B cell (primary cell): ENCODE results near the gene OR4K14. TPM values are rescaled to one million over a fixed set of nuclear protein-coding genes. Genes with fewer than 3 reads are reported as not detected.

Experiments used
- ATAC-seq: fragments of 200-7000 bp; cut with Tn5 transposase; one replicate; pipeline ENCODE4 v1.10.0; 2021; ENCODE audit warnings: low read depth, mild to moderate bottlenecking, moderate number of reproducible peaks, moderate library complexity
- CTCF ChIA-PET: fragments of 350-600 bp; sonication (Branson Sonifier 250); formaldehyde crosslinking; loops from one replicate; lab custom pipeline; 2021; ENCODE audit warnings: antibody characterized with exemption, inconsistent platforms; lab: Charles Lee
- POLR2A ChIA-PET: fragments of 350-600 bp; sonication (Branson Sonifier 250); formaldehyde crosslinking; loops from one replicate; lab custom pipeline; 2021; ENCODE audit warnings: antibody characterized with exemption; lab: Charles Lee
- DNase-seq: peaks from one replicate; pipeline ENCODE4 v3.0.0; 2013
- H2AFZ ChIP-seq: 2 replicates; pipeline ENCODE4 v1.6.1; 2012; ENCODE audit warnings: mild to moderate bottlenecking, low read depth, low read length; ENCODE audit not compliant: insufficient read depth, poor library complexity, severe bottlenecking
- H3K27ac ChIP-seq, 2 donors: 1 replicate in 1 of 2; 2 replicates in 1 of 2; pipeline ENCODE4 v1.5.1; 2012 to 2013; ENCODE audit warnings: low read length in 2 of 2, mild to moderate bottlenecking in 2 of 2, moderate library complexity in 1 of 2
- H3K27me3 ChIP-seq, 4 experiments: fragments of 200-600 bp in 1 of 4; sonication (generic) in 1 of 4; replicated peaks in 1 of 4; 1 replicate in 2 of 4; 2 replicates in 2 of 4; pipeline versions ENCODE4 v1.6.1 to v1.7.0; 2013 to 2016; ENCODE audit warnings: low read length in 3 of 4, mild to moderate bottlenecking in 2 of 4, mixed read lengths in 1 of 4, moderate library complexity in 1 of 4; ENCODE audit not compliant: insufficient read depth in 4 of 4, control insufficient read depth in 3 of 4; ENCODE audit errors: control extremely low read depth in 1 of 4
- H3K36me3 ChIP-seq, 2 experiments: replicated peaks in 1 of 2; 1 replicate in 1 of 2; 2 replicates in 1 of 2; pipeline versions ENCODE4 v1.6.1 to v1.7.1; 2013; ENCODE audit warnings: low read length in 1 of 2; ENCODE audit not compliant: insufficient read depth in 2 of 2, control insufficient read depth in 1 of 2; ENCODE audit errors: control extremely low read depth in 1 of 2, extremely low read depth in 1 of 2
- H3K4me1 ChIP-seq, 2 donors: fragments of 200-600 bp in 1 of 2; sonication (generic) in 1 of 2; 1 replicate in 1 of 2; 2 replicates in 1 of 2; pipeline versions ENCODE4 v1.5.1 to v1.6.1; 2013 to 2017; ENCODE audit warnings: low read length in 2 of 2; ENCODE audit not compliant: control insufficient read depth in 2 of 2, insufficient read depth in 2 of 2
- H3K4me2 ChIP-seq: replicated peaks from 2 replicates; pipeline ENCODE3; 2012; ENCODE audit warnings: mild to moderate bottlenecking, low read depth, low read length; ENCODE audit not compliant: poor library complexity, severe bottlenecking
- H3K4me3 ChIP-seq, 5 experiments: fragments of 200-600 bp in 1 of 5; sonication (generic) in 1 of 5; 1 replicate in 3 of 5; 2 replicates in 2 of 5; pipeline versions ENCODE4 v1.5.1 to v1.7.0; 2011 to 2016; ENCODE audit warnings: low read length in 4 of 5, mild to moderate bottlenecking in 4 of 5, low read depth in 2 of 5, control low read depth in 1 of 5, moderate library complexity in 1 of 5; ENCODE audit not compliant: insufficient read depth in 1 of 5; ENCODE audit errors: control extremely low read depth in 1 of 5, extremely low read depth in 1 of 5
- H3K79me2 ChIP-seq: fragments of 200-600 bp; sonication (generic); one replicate; pipeline ENCODE4 v1.6.0; 2016; ENCODE audit warnings: low read length; ENCODE audit not compliant: control insufficient read depth, insufficient read depth
- H3K9ac ChIP-seq: fragments of 200-600 bp; sonication (generic); 2 replicates; pipeline ENCODE4 v1.6.1; 2017; ENCODE audit warnings: mild to moderate bottlenecking, low read length, moderate library complexity
- H3K9me3 ChIP-seq, 3 donors: one replicate each; pipeline versions ENCODE4 v1.6.1 to v1.7.1; 2013; ENCODE audit warnings: low read length in 2 of 3; ENCODE audit not compliant: control insufficient read depth in 2 of 3, insufficient read depth in 1 of 3; ENCODE audit errors: control extremely low read depth in 1 of 3
- H4K20me1 ChIP-seq: 2 replicates; pipeline ENCODE4 v1.6.0; 2012; ENCODE audit warnings: mild to moderate bottlenecking, low read length; ENCODE audit not compliant: insufficient read depth, control insufficient read depth, poor library complexity, severe bottlenecking
- H3K27ac Mint-ChIP-seq: one replicate; pipeline ENCODE4 v1.8.0; 2021; ENCODE audit warnings: mixed read lengths
- H3K27me3 Mint-ChIP-seq: one replicate; pipeline ENCODE4 v1.8.0; 2021; ENCODE audit warnings: mixed read lengths
- H3K4me1 Mint-ChIP-seq: one replicate; pipeline ENCODE4 v1.8.0; 2021; ENCODE audit warnings: mixed read lengths
- H3K4me3 Mint-ChIP-seq: one replicate; pipeline ENCODE4 v1.8.0; 2021; ENCODE audit warnings: mixed read lengths
- H3K9me3 Mint-ChIP-seq: one replicate; pipeline ENCODE4 v1.8.0; 2022; ENCODE audit warnings: mixed read lengths; ENCODE audit not compliant: insufficient read depth
- EZH2 ChIP-seq: IDR thresholded peaks from 2 replicates; pipeline ENCODE4 v1.6.1; 2012; ENCODE audit warnings: borderline replicate concordance, low read depth, mild to moderate bottlenecking, moderate library complexity, low read length; ENCODE audit not compliant: insufficient read depth, poor library complexity, severe bottlenecking
- WGBS: methylation state at CpG from one replicate; pipeline ENCODE4 v1.1.5; 2013; ENCODE audit warnings: missing lambda C conversion rate; ENCODE audit not compliant: insufficient coverage; 5-methylcytosine and 5-hydroxymethylcytosine counted together
- intact Hi-C: fragments of 100-400 bp; cut with micrococcal nuclease; formaldehyde crosslinking; loops from one replicate; pipeline ENCODE4 v1.10.0; 2022
- polyA plus RNA-seq: library from polyadenylated mRNA; depleted of rRNA; stranded (reverse); fragments of >200 nt; gene quantifications from 2 replicates; pipeline ENCODE4 v1.2.3, GENCODE V29; 2012
- total RNA-seq, 2 donors: library from RNA; stranded (reverse); fragments of 120-200 nt in 1 of 2; gene quantifications; 1 replicate in 1 of 2; 2 replicates in 1 of 2; pipeline versions ENCODE4 v1.2.3 to v1.2.4, GENCODE V29; 2013 to 2022
- TF ChIP-seq, protein P1 (sequence below): fragments of 200-600 bp; IDR thresholded peaks from one replicate; pipeline ENCODE4 v1.8.0; 2022; ENCODE audit warnings: antibody characterized with exemption, mild to moderate bottlenecking

The OR4K14 gene
- total and polyA plus RNA-seq, 2 donors (not counting 1 experiment from before 2014, with no cell fraction given) = not detected

DNA sequence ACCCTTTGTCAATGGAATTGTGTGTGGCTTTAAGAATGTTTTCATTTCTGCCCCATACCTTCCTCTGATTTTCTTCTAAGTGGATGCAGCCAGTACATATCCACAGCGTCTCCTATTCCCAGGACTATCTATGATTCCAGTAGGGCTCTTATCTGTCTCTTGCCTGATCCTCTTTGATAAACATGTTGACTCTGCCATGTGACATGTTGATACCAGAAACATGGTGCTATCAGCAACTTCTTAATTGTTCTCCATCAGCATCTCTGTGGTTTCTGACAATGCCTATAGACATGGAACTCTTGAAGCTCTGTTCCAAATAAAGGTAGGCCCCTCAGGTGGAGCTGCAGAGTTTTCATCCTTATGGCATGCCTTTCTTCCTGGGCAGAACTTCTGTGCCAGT, 29.1 kb upstream of the OR4K14 start:
- Histone ChIP-seq H3K4me2 (no peak overlapping the region), H3K9me3 (peaks cover 0 to 2% (median 0%) of the 10 kb centered on the region in 3 donors), H3K36me3 (no peaks in the 10 kb centered on the region), H3K9ac (no peak overlapping the region), H3K4me3 (no peak overlapping the region), H2AFZ (no peak overlapping the region), H3K27ac (no peak overlapping the region), H3K4me1 (no peaks in the 10 kb centered on the region), H4K20me1 (no peaks in the 10 kb centered on the region), H3K79me2 (no peaks in the 10 kb centered on the region), H3K27me3 (no peaks in the 10 kb centered on the region)
- POLR2A ChIA-PET = no interaction called here
- TF ChIP-seq, protein P1, sequence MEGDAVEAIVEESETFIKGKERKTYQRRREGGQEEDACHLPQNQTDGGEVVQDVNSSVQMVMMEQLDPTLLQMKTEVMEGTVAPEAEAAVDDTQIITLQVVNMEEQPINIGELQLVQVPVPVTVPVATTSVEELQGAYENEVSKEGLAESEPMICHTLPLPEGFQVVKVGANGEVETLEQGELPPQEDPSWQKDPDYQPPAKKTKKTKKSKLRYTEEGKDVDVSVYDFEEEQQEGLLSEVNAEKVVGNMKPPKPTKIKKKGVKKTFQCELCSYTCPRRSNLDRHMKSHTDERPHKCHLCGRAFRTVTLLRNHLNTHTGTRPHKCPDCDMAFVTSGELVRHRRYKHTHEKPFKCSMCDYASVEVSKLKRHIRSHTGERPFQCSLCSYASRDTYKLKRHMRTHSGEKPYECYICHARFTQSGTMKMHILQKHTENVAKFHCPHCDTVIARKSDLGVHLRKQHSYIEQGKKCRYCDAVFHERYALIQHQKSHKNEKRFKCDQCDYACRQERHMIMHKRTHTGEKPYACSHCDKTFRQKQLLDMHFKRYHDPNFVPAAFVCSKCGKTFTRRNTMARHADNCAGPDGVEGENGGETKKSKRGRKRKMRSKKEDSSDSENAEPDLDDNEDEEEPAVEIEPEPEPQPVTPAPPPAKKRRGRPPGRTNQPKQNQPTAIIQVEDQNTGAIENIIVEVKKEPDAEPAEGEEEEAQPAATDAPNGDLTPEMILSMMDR = no peak
- no peak for TF ChIP-seq EZH2
- Mint-ChIP-seq H3K27ac (no peak overlapping the region), H3K4me3 (no peak overlapping the region), H3K4me1 (no peaks in the 10 kb centered on the region), H3K9me3 (no peaks in the 10 kb centered on the region), H3K27me3 (peaks cover 9% of the 10 kb centered on the region)
- WGBS = 88% methylated on average over 1 of the region's 1 CpG
- intact Hi-C loops = no loop called here
- no peak for DNase-seq
- CTCF ChIA-PET = no interaction called here
- no peak for ATAC-seq

DNA sequence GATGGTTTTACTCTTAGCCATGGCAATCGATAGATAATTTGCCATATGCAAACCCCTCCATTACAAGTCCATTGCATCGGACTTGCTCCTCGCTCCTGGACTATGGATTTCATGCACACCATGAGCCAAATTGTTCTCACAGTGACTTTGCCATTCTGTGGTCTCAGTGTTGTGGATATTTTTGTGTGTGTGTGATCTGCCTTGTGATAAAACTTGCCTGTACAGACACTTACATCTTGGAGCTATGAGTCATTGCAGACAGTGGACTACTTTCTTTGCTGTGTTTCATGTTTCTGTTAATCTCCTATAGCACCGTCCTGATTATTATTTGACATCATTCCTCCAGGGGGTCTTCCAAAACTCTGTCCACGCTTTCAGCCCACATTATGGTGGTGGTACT, 25.1 kb upstream of the OR4K14 start:
- Mint-ChIP-seq H3K4me1 (no peaks in the 10 kb centered on the region), H3K27ac (no peak overlapping the region), H3K27me3 (peaks cover 2% of the 10 kb centered on the region), H3K4me3 (no peak overlapping the region), H3K9me3 (no peaks in the 10 kb centered on the region)
- no peaks in the 10 kb centered on the region for H4K20me1 ChIP-seq
- H2AFZ ChIP-seq = no peak overlapping the region
- ATAC-seq (no peak), DNase-seq (no peak)
- H3K27ac ChIP-seq = no peak overlapping the region
- H3K9ac ChIP-seq = no peak overlapping the region
- H3K79me2 ChIP-seq = no peaks in the 10 kb centered on the region
- H3K36me3 ChIP-seq = no peaks in the 10 kb centered on the region
- no peak for TF ChIP-seq EZH2
- TF ChIP-seq, protein P1 = no peak
- H3K9me3 ChIP-seq = peaks cover 0 to 3% (median 0%) of the 10 kb centered on the region in 3 donors
- ChIA-PET POLR2A (no interaction called here), CTCF (no interaction called here)
- no peaks in the 10 kb centered on the region for H3K27me3 ChIP-seq
- no peak overlapping the region for H3K4me3 ChIP-seq
- WGBS = no CpG with 5 or more reads among the region's 5 CpGs
- intact Hi-C loops = no loop called here
- H3K4me1 ChIP-seq = no peaks in the 10 kb centered on the region
- no peak overlapping the region for H3K4me2 ChIP-seq
